ENCODE results near the gene DCAF16. TPM values are rescaled to one million over a fixed set of nuclear protein-coding genes. Genes with fewer than 3 reads are reported as not detected.

Gene DCAF16
- polyA plus RNA-seq, 3 donors = 4.1 to 14.5 (median 4.6) TPM

GRCh38 chr4:17770845-17771244 lies 39.7 kb downstream of the DCAF16 start:
- Histone ChIP-seq H3K36me3 (replicated peaks in 1 of 2; ENCODE audit: control insufficient read depth in 1 of 2, insufficient read depth in 2 of 2, low read length in 2 of 2) (no peaks in the 10 kb centered on the region), H3K27me3 (ENCODE audit: control insufficient read depth in 2 of 2, insufficient read depth in 2 of 2, low read length in 2 of 2) (no peaks in the 10 kb centered on the region), H3K9ac (ENCODE audit: insufficient read depth, low read length, poor library complexity, severe bottlenecking) (no peak overlapping the region), H3K9me3 (replicated peaks in 1 of 2; ENCODE audit: control insufficient read depth in 1 of 2, insufficient read depth in 1 of 2, low read length in 2 of 2) (peaks cover 5 to 11% of the 10 kb centered on the region in 2 donors), H3K4me3 (replicated peaks in 1 of 3; ENCODE audit: low read depth in 2 of 3, low read length in 3 of 3) (no peak overlapping the region), H3K4me2 (replicated peaks; ENCODE audit: extremely low read depth, low read length, poor library complexity, severe bottlenecking) (no peak overlapping the region), H4K20me1 (ENCODE audit: insufficient read depth, low read length) (no peaks in the 10 kb centered on the region), H2AFZ (ENCODE audit: insufficient read depth, low read depth, low read length, poor library complexity, severe bottlenecking) (no peak overlapping the region), H3K27ac (ENCODE audit: low read depth in 1 of 2, low read length in 2 of 2) (no peak overlapping the region), H3K4me1 (ENCODE audit: control insufficient read depth in 1 of 2, insufficient read depth in 2 of 2, low read length in 2 of 2) (no peaks in the 10 kb centered on the region), H3K79me2 (ENCODE audit: insufficient read depth, low read length) (no peaks in the 10 kb centered on the region)
- intact Hi-C loops (cut with micrococcal nuclease) = no loop called here
- TF ChIP-seq CTCF (IDR thresholded peaks at IDR 0.05) = no peak
- WGBS (ENCODE audit: insufficient coverage) = no CpG with 5 or more reads among the region's 4 CpGs
- no peaks in the 10 kb centered on the region for H3K36me3 Mint-ChIP-seq
- DNase-seq = no peak
- peaks cover under 1% of the 10 kb centered on the region for H3K4me1 Mint-ChIP-seq
- H3K27ac Mint-ChIP-seq = no peak overlapping the region
- H3K4me3 Mint-ChIP-seq = no peak overlapping the region
- H3K27me3 Mint-ChIP-seq (ENCODE audit: low read depth in 3 of 3) = peaks cover 1 to 2% (median 1%) of the 10 kb centered on the region in 3 donors
- H3K9me3 Mint-ChIP-seq = peaks cover 0 to 12% (median 5%) of the 10 kb centered on the region in 7 donors

GRCh38 chr4:17769406-17770174 lies 41.0 kb downstream of the DCAF16 start:
- H3K27ac Mint-ChIP-seq = no peak overlapping the region
- Histone ChIP-seq H3K4me1 (ENCODE audit: control insufficient read depth in 1 of 2, insufficient read depth in 2 of 2, low read length in 2 of 2) (no peaks in the 10 kb centered on the region), H3K4me3 (replicated peaks in 1 of 3; ENCODE audit: low read depth in 2 of 3, low read length in 3 of 3) (no peak overlapping the region), H2AFZ (ENCODE audit: insufficient read depth, low read depth, low read length, poor library complexity, severe bottlenecking) (no peak overlapping the region), H3K79me2 (ENCODE audit: insufficient read depth, low read length) (no peaks in the 10 kb centered on the region), H3K27me3 (ENCODE audit: control insufficient read depth in 2 of 2, insufficient read depth in 2 of 2, low read length in 2 of 2) (no peaks in the 10 kb centered on the region), H3K9ac (ENCODE audit: insufficient read depth, low read length, poor library complexity, severe bottlenecking) (no peak overlapping the region), H3K27ac (ENCODE audit: low read depth in 1 of 2, low read length in 2 of 2) (no peak overlapping the region), H3K36me3 (replicated peaks in 1 of 2; ENCODE audit: control insufficient read depth in 1 of 2, insufficient read depth in 2 of 2, low read length in 2 of 2) (no peaks in the 10 kb centered on the region), H3K9me3 (replicated peaks in 1 of 2; ENCODE audit: control insufficient read depth in 1 of 2, insufficient read depth in 1 of 2, low read length in 2 of 2) (peaks cover 5 to 13% of the 10 kb centered on the region in 2 donors), H4K20me1 (ENCODE audit: insufficient read depth, low read length) (no peaks in the 10 kb centered on the region), H3K4me2 (replicated peaks; ENCODE audit: extremely low read depth, low read length, poor library complexity, severe bottlenecking) (no peak overlapping the region)
- peaks cover 1 to 2% (median 1%) of the 10 kb centered on the region in 3 donors for H3K27me3 Mint-ChIP-seq (ENCODE audit: low read depth in 3 of 3)
- peaks cover 3% of the 10 kb centered on the region for H3K4me1 Mint-ChIP-seq
- H3K9me3 Mint-ChIP-seq = peaks cover 0 to 15% (median 10%) of the 10 kb centered on the region in 7 donors
- no peak overlapping the region for H3K4me3 Mint-ChIP-seq
- no peak for TF ChIP-seq CTCF (IDR thresholded peaks at IDR 0.05)
- no peaks in the 10 kb centered on the region for H3K36me3 Mint-ChIP-seq
- DNase-seq = no peak
- 76% methylated on average over 4 of the region's 8 CpGs for WGBS (ENCODE audit: insufficient coverage)
- intact Hi-C loops (cut with micrococcal nuclease) = no loop called here
